GM12892 (cell line): Measurements from ENCODE around the gene TNFRSF12A. TPM values are rescaled to one million over a fixed set of nuclear protein-coding genes. Genes with fewer than 3 reads are reported as not detected.

Source experiments
- DNase-seq: peaks from one replicate; pipeline ENCODE4 v3.0.0; 2011; ENCODE audit not compliant: insufficient read length
- FAIRE-seq: peaks from 2 replicates; lab custom pipeline; 2011; peaks lifted over from hg19 to GRCh38; lab: Jason Lieb, UNC
- POLR2A ChIP-seq: IDR thresholded peaks from 2 replicates; pipeline ENCODE4 v1.6.1; 2011; ENCODE audit warnings: low read depth, low read length, control low read depth
- POLR2AphosphoS5 ChIP-seq: IDR thresholded peaks from 2 replicates; pipeline ENCODE4 v1.6.1; 2011; ENCODE audit warnings: low read depth, low read length, control low read depth
- TAF1 ChIP-seq: IDR thresholded peaks from 2 replicates; pipeline ENCODE4 v1.6.1; 2011; ENCODE audit warnings: low read depth, mild to moderate bottlenecking, control low read depth, low read length, borderline replicate concordance
- polyA plus RNA-seq: library from polyadenylated mRNA; unstranded; fragments of >200 nt; gene quantifications from one replicate; pipeline ENCODE4 v1.2.1, GENCODE V29; 2012; ENCODE audit warnings: missing spikeins, inconsistent platforms; ENCODE audit not compliant: missing spikeins

TNFRSF12A gene
- polyA plus RNA-seq: 0.66 TPM

DNA sequence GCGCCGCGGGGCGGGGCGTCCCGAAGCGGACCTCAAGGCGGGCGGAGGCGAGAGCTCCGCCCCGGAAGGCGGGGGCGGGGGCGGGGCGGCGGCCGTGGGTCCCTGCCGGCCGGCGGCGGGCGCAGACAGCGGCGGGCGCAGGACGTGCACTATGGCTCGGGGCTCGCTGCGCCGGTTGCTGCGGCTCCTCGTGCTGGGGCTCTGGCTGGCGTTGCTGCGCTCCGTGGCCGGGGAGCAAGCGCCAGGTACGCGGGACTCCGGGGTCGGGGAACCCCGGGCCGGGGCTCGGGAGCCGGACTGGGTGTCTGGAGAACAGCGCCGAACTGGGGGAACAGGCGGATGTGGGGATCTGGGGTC lies at the start of gene TNFRSF12A:
Gene TNFRSF12A (plus strand): TSS at position 122 of the 357 bp plus-strand sequence. CDS start 30 bp downstream, at position 152.
- DNase-seq: peak; percentile 88
- TF ChIP-seq TAF1 (0 out of 2 replicates have a peak, but pooled peaks have one; percentile 57), POLR2AphosphoS5 (no peak), POLR2A (peak; percentile 56; the same call in 1 of the 2 replicates)
- peak; percentile 81 for FAIRE-seq

- no peak for DNase-seq
- no peak for TF ChIP-seq POLR2AphosphoS5
- peak; percentile 70 for FAIRE-seq
These were observed 49.6 kb upstream of the TNFRSF12A start for GRCh38 chr16:2970563-2970962.

DNA sequence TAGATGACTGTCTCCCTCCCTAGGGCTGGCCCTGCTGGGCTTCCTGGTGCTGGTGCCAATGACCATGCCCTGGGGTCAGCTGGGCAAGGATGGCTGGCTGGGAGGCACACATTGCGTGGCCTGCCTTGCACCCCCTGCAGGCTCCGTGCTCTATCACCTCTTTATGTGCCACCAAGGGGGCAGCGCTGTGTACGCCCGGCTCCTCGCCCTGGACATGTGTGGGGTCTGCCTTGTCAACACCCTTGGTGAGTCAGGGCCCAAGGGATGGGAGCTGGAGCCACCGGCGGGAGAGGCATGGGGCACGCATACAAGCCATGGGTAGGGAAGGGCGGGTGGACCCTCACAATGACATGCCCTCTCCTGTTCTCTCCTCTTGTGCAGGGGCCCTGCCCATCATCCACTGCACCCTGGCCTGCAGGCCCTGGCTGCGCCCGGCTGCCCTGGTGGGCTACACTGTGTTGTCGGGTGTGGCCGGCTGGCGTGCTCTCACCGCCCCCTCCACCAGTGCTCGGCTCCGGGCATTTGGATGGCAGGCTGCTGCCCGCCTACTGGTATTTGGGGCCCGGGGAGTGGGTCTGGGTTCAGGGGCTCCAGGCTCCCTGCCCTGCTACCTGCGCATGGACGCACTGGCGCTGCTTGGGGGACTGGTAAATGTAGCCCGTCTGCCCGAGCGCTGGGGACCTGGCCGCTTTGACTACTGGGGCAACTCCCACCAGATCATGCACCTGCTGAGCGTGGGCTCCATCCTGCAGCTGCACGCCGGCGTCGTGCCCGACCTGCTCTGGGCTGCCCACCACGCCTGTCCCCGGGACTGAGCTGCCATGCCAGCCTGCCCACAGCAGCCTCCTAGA lies 48.8 kb upstream of the TNFRSF12A start:
- TF ChIP-seq TAF1: no peak
- TF ChIP-seq POLR2AphosphoS5: peak; percentile 68
- FAIRE-seq (no peak), DNase-seq (no peak)

DNA sequence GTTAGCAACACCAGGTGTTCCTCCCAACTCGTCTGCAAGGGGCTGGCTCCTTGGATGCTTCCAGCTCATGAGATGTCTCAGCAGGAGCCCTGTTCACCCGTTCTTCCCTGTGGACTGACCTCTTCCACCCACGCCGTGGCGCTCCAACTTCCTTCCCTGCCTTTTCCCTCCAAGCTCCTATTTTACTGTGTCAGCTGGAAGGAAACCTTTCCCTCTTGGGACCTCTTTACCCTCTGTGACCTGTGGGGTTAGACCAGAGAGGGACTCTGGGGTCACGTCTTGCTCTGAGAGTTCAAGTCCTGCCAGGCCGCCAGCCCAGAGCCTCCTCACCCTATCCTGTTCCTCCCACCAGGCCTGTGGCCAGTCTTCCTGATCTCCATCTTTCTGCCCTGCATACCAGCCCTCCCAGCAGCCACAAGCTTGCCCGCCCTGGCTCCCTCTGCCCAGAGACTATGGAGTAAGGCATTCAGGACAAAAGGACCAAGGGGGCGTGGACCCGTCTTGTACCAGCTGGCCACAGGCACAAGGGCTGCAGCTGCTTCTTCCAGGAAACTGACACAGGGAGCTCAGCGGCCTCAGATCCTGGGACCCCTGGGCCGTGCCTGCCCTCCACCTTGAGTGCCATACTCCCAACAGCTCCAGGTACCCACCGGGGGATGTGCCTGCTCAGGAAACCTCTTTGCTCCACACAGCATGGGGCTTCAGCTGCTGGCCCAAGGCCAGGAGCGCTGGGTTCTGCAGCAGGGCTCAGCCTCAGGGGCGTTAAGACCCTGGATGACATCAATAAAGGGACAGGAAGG lies 48.0 kb upstream of the TNFRSF12A start:
- DNase-seq (no peak), FAIRE-seq (no peak)
- TF ChIP-seq POLR2AphosphoS5 (0 out of 2 replicates have a peak, but pooled peaks have one; percentile 0), TAF1 (no peak), POLR2A (no peak; the same call in 1 of the 2 replicates)

DNA sequence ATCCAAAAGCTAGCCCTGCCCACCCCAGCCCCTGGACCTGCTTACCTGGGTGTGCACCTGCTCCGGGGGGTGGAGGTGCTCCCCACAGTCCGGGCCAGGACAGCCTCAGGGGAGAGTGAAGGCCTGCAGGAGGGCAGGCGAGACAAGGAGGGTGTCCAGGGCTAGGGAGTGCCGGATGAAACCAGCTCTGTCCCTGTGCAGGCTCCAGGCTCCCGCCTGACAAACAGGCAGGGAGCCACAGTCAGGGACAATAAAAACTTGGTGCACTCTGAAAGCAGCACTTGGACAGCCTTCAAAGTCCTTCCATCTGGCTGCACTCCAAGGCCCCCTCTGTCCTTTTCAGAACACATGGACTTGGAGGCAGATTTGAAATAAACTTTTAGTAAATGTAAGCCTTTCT lies 47.1 kb upstream of the TNFRSF12A start:
- FAIRE-seq (no peak), DNase-seq (no peak)
- no peak for TF ChIP-seq POLR2A
- no peak; the same call in 1 of the 2 replicates for TF ChIP-seq POLR2AphosphoS5
- no peak for TF ChIP-seq TAF1

DNA sequence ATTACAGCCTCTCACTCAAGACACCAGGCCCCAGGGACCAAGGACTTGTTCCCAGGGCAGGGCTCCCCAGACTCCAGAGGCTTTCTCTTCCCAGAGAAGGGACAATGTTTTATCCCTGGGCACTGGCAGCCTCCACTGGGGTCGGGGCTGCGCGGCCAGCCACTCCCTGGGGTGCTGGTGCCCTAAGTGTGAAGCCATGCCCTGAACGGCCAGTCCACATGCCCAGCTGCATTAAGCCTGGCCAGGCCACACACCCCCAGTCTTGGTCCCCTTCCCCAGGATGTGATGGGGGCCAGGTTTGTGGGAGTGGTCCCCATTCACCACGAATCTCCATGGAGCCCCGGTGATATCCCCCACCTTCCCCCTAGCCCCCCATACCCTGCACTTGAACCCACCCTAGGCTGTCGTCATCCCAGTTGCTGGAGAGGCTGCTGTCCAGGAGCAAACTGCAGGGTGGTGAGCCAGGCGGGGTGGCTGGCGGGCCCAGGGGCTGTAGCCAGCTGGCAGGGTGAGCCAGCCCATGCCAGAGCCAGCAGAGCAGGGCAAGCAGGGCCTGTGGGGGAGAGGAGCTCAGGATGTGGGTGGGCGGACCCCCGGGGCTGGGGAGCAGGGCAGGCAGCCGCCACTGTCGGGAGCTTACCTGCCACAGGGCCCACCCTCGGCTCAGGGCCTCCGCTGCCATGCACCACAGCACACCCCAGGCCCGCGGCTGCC lies 46.4 kb upstream of the TNFRSF12A start:
- TF ChIP-seq POLR2AphosphoS5 (no peak; the same call in 1 of the 2 replicates), TAF1 (no peak), POLR2A (peak; percentile 51; the same call in 1 of the 2 replicates)
- no peak for DNase-seq
- no peak for FAIRE-seq

DNA sequence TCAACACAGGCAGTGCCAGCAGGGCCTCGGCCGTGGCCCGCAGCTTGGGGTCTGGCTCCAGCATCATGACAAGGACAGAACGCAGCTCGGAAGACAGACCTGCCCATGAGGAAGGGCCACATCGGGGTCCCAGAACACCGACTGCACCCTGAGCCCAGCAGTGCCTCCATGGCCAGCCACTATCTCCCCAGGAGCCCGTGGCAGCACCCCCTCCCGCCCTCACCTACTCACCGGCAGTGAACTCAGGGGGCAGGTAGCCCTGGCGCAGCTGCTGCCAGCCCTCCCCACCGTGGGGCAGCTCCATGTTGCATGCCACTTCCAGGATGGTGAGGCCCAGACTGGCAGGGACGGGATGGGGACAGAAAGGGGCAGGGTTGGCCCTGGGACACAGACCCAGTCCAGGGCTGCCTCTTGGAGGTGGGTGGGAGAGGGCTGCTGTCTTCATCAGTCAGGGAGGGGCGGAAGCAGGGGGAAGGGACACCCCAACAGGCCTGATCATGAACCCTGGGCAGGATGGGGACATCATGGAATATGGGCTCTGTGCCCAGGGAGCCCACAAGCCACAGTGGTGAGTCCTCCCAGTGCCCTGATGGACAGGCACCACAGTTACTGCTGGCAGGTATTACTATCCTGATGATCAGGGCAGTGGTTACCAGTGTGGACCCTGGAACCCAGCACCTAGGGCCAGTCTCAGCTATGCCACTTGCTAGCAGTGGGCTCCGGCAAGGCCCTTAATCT lies 45.7 kb upstream of the TNFRSF12A start:
- TF ChIP-seq POLR2A: no peak; the same call in none of the 2 replicates
- no peak for TF ChIP-seq POLR2AphosphoS5
- TF ChIP-seq TAF1: no peak
- no peak for DNase-seq
- no peak for FAIRE-seq

- TF ChIP-seq TAF1 (no peak), POLR2A (no peak), POLR2AphosphoS5 (no peak)
- FAIRE-seq (no peak), DNase-seq (no peak)
These were observed 44.9 kb upstream of the TNFRSF12A start for GRCh38 chr16:2975161-2975795.

- TF ChIP-seq TAF1 (no peak), POLR2AphosphoS5 (no peak), POLR2A (no peak)
- FAIRE-seq: no peak
- no peak for DNase-seq
These were observed 44.0 kb upstream of the TNFRSF12A start for GRCh38 chr16:2976201-2976600.

- TF ChIP-seq POLR2AphosphoS5 (no peak), TAF1 (no peak), POLR2A (no peak)
- DNase-seq: no peak
- FAIRE-seq: no peak
These were observed 43.5 kb upstream of the TNFRSF12A start for GRCh38 chr16:2976673-2977072.
